Measurements from ENCODE around the gene ZNF580.

The ZNF580 gene

GRCh38 chr19:55601084-55601483 is 39.7 kb upstream of the ZNF580 start:
- Histone ChIP-seq H3K27me3 (ENCODE audit: low read depth) (no peaks in the 10 kb centered on the region), H3K4me3 (peak overlapping the region; percentile 98), H3K9me3 (no peaks in the 10 kb centered on the region), H3K36me3 (replicated peaks) (peaks cover 10% of the 10 kb centered on the region), H3K4me1 (peaks cover 17% of the 10 kb centered on the region)
- DNase-seq (ENCODE audit: low spot score in 2 of 2), result peak in 1 of 2 experiments; percentile 28
- in situ Hi-C loops (cut with MboI; ENCODE audit: low sequenced_read_pairs), result no loop called here

GRCh38 chr19:55602104-55603001 is 38.4 kb upstream of the ZNF580 start:
- no peaks in the 10 kb centered on the region for H3K27me3 ChIP-seq (ENCODE audit: low read depth)
- H3K9me3 ChIP-seq, result no peaks in the 10 kb centered on the region
- no peak overlapping the region for H3K4me3 ChIP-seq
- H3K4me1 ChIP-seq, result peaks cover 17% of the 10 kb centered on the region
- peaks cover 1% of the 10 kb centered on the region for H3K36me3 ChIP-seq (replicated peaks)
- no peak for DNase-seq (ENCODE audit: low spot score in 2 of 2)
- in situ Hi-C loops (cut with MboI; ENCODE audit: low sequenced_read_pairs), result no loop called here

GRCh38 chr19:55603115-55603514 is 37.7 kb upstream of the ZNF580 start:
- Histone ChIP-seq H3K36me3 (replicated peaks) (no peaks in the 10 kb centered on the region; the same call in none of the 2 replicates), H3K4me1 (peaks cover 17% of the 10 kb centered on the region), H3K27me3 (ENCODE audit: low read depth) (no peaks in the 10 kb centered on the region), H3K9me3 (no peaks in the 10 kb centered on the region), H3K4me3 (no peak overlapping the region)
- DNase-seq (ENCODE audit: low spot score in 2 of 2), result no peak
- in situ Hi-C loops (cut with MboI; ENCODE audit: low sequenced_read_pairs), result no loop called here

- in situ Hi-C loops (cut with MboI; ENCODE audit: low sequenced_read_pairs), result no loop called here
- no peak overlapping the region for H3K4me3 ChIP-seq
- no peak for DNase-seq (ENCODE audit: low spot score in 2 of 2)
- H3K9me3 ChIP-seq, result no peaks in the 10 kb centered on the region
- H3K27me3 ChIP-seq (ENCODE audit: low read depth), result no peaks in the 10 kb centered on the region
- no peaks in the 10 kb centered on the region; the same call in none of the 2 replicates for H3K36me3 ChIP-seq (replicated peaks)
- H3K4me1 ChIP-seq, result peaks cover 10% of the 10 kb centered on the region
These were observed 37.1 kb upstream of the ZNF580 start for GRCh38 chr19:55603581-55604292.

GRCh38 chr19:55605207-55605636 is 35.6 kb upstream of the ZNF580 start:
- H3K4me1 ChIP-seq, result peaks cover 10% of the 10 kb centered on the region
- no peaks in the 10 kb centered on the region for H3K9me3 ChIP-seq
- in situ Hi-C loops (cut with MboI; ENCODE audit: low sequenced_read_pairs), result no loop called here
- DNase-seq (ENCODE audit: low spot score in 2 of 2), result peak; percentile 98 to 100
- H3K36me3 ChIP-seq (replicated peaks), result peaks cover 7% of the 10 kb centered on the region
- peak overlapping the region; percentile 56 for H3K4me3 ChIP-seq
- no peaks in the 10 kb centered on the region for H3K27me3 ChIP-seq (ENCODE audit: low read depth)

- peaks cover 7% of the 10 kb centered on the region for H3K36me3 ChIP-seq (replicated peaks)
- peaks cover 8% of the 10 kb centered on the region for H3K4me1 ChIP-seq
- H3K27me3 ChIP-seq (ENCODE audit: low read depth), result no peaks in the 10 kb centered on the region
- H3K9me3 ChIP-seq, result no peaks in the 10 kb centered on the region
- H3K4me3 ChIP-seq, result peak within 1 kb of the TSS; percentile 56
- in situ Hi-C loops (cut with MboI; ENCODE audit: low sequenced_read_pairs), result no loop called here
- peak; percentile 90 for DNase-seq (ENCODE audit: low spot score in 2 of 2)
These were observed 34.9 kb upstream of the ZNF580 start, which contains the start of gene ZNF865 for GRCh38 chr19:55605637-55606470. Gene ZNF865 (plus strand): TSS chr19:55605647. CDS start chr19:55613619, 7,972 bp downstream.

DNA sequence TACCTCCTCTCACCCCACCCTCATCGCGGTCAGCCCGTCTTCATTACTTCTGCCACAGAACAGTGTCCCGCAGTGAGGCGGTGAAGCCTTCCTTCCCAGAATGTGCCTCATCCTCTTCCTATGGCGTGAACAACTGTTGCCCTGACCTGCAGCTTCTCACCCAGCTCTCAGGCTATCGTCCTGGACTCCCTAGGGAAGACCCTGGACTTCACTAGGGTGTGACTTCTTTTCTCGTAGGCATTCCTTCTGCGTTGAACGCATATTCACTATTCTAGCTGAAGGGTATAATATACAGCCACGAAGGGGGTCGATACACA is 34.4 kb upstream of the ZNF580 start:
- peaks cover 5% of the 10 kb centered on the region; the same call in 1 of the 2 replicates for H3K4me1 ChIP-seq
- no peak for DNase-seq (ENCODE audit: low spot score in 2 of 2)
- H3K4me3 ChIP-seq, result peak overlapping the region; percentile 56
- no peaks in the 10 kb centered on the region for H3K9me3 ChIP-seq
- in situ Hi-C loops (cut with MboI; ENCODE audit: low sequenced_read_pairs), result no loop called here
- H3K27me3 ChIP-seq (ENCODE audit: low read depth), result no peaks in the 10 kb centered on the region
- H3K36me3 ChIP-seq (replicated peaks), result peaks cover 7% of the 10 kb centered on the region

- no peak for DNase-seq (ENCODE audit: low spot score in 2 of 2)
- in situ Hi-C loops (cut with MboI; ENCODE audit: low sequenced_read_pairs), result no loop called here
- Histone ChIP-seq H3K4me3 (peak overlapping the region; percentile 56; the same call in 1 of the 2 replicates), H3K9me3 (no peaks in the 10 kb centered on the region), H3K27me3 (ENCODE audit: low read depth) (no peaks in the 10 kb centered on the region), H3K36me3 (replicated peaks) (peaks cover 7% of the 10 kb centered on the region), H3K4me1 (peaks cover 5% of the 10 kb centered on the region; the same call in 1 of the 2 replicates)
These were observed 34.0 kb upstream of the ZNF580 start for GRCh38 chr19:55606817-55607216.

GRCh38 chr19:55609326-55609725 is 31.5 kb upstream of the ZNF580 start:
- DNase-seq (ENCODE audit: low spot score in 2 of 2), result no peak
- in situ Hi-C loops (cut with MboI; ENCODE audit: low sequenced_read_pairs), result no loop called here
- Histone ChIP-seq H3K27me3 (ENCODE audit: low read depth) (no peaks in the 10 kb centered on the region), H3K36me3 (replicated peaks) (peaks cover 7% of the 10 kb centered on the region), H3K4me1 (peaks cover 5% of the 10 kb centered on the region; the same call in 1 of the 2 replicates), H3K9me3 (no peaks in the 10 kb centered on the region), H3K4me3 (no peak overlapping the region)

DNA sequence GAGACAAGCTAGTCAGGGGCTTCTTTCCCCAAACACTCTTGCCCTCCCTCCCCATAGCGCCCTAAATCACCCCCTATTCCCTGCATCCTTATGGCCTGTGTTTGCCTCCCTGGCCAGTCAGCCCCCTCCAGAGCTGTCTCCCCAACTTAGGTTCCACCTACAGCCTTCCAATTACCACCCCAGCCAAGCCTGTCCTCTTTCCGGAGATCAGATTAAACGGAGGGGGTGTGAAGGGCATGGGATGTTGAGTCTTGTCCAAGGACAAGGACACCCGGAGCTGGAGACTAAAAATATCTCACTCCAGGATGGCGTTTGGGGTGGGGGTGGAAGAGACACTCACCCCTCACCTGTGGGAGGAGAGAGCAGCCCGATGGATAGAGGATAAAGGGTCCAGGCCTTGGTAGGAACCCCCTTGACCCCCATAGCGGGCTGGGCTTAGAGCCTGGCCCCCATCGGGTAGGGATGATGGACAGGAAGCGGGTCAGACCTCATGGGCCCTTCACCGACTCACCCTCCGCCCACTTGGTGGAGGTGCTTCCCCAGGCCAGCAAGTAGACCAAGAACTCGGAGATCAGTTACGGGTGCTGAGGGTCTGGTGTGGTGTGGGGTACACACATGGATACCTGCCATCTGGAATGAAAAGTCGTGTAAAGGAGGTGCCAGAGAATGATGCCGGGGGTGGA is 29.4 kb upstream of the ZNF580 start:
- H3K4me3 ChIP-seq, result no peak overlapping the region
- H3K9me3 ChIP-seq, result no peaks in the 10 kb centered on the region
- H3K27me3 ChIP-seq (ENCODE audit: low read depth), result no peaks in the 10 kb centered on the region
- in situ Hi-C loops (cut with MboI; ENCODE audit: low sequenced_read_pairs), result no loop called here
- H3K4me1 ChIP-seq, result no peaks in the 10 kb centered on the region
- DNase-seq (ENCODE audit: low spot score in 2 of 2), result no peak
- H3K36me3 ChIP-seq (replicated peaks), result peaks cover 16% of the 10 kb centered on the region

DNA sequence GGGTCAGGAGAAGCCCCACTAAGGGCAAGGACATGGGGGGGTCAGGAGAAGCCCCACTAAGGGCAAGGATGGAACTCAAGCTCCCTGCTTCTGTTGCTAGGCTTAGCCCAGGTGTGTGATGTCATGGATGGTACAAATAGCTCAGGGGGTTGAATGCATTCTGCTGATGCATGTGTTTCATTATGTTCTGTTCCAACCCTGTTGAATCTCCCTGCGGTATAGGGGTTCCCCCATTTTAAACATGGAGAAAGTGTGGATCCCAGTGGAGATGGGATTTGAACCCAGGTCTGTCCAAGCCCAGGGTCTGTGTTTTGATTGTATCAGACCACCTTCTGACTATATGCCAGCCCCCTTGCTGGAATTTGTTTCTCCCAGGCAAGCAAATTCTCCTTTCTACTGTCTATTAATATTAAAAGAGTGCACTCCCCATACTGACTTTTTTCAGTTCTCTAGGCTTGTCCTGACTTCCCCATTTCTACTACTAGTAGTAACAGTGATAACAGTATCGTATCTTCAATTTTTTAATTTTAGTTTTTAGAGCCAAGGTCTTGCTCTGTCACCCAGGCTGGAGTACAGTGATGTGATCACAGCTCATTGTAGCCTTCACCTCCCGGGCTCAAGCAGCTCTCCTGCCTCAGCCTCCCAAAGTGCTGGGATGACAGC is 28.7 kb upstream of the ZNF580 start:
- in situ Hi-C loops (cut with MboI; ENCODE audit: low sequenced_read_pairs), result no loop called here
- H3K4me1 ChIP-seq, result no peaks in the 10 kb centered on the region
- H3K36me3 ChIP-seq (replicated peaks), result peaks cover 20% of the 10 kb centered on the region
- DNase-seq (ENCODE audit: low spot score in 2 of 2), result no peak
- H3K27me3 ChIP-seq (ENCODE audit: low read depth), result no peaks in the 10 kb centered on the region
- no peaks in the 10 kb centered on the region for H3K9me3 ChIP-seq
- H3K4me3 ChIP-seq, result no peak overlapping the region

DNA sequence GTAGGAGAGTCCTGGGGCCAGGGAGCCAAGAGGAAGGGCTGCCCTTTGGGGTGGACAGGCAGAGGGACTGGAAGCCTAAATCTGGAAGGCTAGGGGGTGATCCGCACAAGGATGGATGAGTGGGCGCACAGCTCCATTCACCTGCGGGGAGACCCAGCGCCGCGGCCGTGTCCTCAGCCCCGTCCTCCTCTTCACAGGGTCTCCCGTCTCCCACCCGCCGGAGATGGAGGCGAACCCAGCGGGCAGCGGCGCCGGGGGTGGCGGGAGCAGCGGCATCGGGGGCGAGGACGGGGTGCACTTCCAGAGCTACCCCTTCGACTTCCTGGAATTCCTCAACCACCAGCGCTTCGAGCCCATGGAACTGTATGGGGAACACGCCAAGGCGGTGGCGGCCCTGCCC is 27.4 kb upstream of the ZNF580 start:
- Histone ChIP-seq H3K9me3 (no peaks in the 10 kb centered on the region), H3K4me1 (no peaks in the 10 kb centered on the region), H3K27me3 (ENCODE audit: low read depth) (no peaks in the 10 kb centered on the region), H3K4me3 (no peak overlapping the region), H3K36me3 (replicated peaks) (peaks cover 24% of the 10 kb centered on the region)
- no peak for DNase-seq (ENCODE audit: low spot score in 2 of 2)
- in situ Hi-C loops (cut with MboI; ENCODE audit: low sequenced_read_pairs), result no loop called here
